CD4-positive, alpha-beta T cell treated with Interferon alpha-2 for 1 hour (primary cell): ENCODE measurements around the gene HPS5.
A peak's percentile ranks its signal among the peaks of the same experiment; 100 is the strongest.
"Not testable (repeated sequence)": the region's sequence is repeated elsewhere in the genome, so short reads cannot be mapped to it uniquely, and the experiment has no call there.

Experiments used
- DNase-seq, 2 donors: peaks; one replicate each; pipeline ENCODE4 v3.0.0-alpha.2; 2020 to 2022

Gene HPS5

DNA sequence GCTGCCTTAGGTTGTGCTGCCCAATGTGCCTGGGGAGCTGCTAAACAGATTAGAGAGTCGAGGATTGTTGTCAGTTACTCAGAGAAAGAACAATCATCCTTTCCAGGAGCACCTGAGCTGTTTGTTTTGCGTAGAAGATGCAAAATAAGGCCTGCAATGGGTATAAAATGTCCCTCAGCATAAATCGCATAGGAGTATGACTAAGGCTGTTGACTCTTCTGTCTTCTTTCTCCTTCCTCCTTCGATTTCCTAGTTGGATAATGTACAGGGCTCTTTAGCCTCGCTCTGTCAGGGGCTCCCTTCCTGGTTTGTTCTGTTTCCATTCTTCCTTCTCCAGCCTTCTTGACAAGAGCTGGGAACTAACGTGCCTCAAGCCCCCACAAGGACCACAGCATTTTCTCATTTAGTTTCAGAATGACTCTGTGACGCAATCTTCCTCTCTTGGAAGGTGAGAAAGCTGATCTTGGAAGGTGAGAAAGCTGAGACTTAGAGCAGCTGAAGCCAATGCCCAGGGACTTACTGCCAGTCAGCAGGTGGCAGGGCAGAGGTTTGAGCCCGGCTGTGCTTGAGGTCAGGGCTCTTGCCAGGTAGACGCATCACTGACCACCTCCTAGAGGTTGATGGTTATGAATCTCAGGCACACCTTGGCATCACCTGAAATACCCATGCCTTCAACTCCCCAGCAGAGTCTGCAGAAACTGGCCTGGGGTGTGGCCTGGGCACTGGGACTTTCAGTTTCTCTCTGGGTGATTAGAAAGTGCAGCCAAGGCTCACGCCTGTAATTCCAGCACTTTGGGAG lies 54.4 kb downstream of the HPS5 start:
- peak in 1 of 2 donors; percentile 25 for DNase-seq

DNA sequence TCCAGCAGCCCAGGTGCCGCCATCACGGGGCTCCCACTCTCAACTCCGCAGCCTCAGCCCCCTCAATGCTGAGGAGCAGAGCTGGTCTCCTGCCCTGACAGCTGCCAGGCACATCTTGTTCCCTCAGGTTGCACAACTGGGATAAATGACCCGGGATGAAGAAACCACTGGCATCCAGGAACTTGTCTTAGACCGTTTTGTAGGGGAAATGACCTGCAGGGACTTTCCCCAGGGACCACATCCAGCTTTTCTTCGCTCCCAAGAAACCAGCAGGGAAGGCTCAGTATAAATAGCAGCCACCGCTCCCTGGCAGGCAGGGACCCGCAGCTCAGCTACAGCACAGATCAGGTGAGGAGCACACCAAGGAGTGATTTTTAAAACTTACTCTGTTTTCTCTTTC lies 56.0 kb downstream of the HPS5 start, which contains the start of gene SAA1:
SAA1 (plus strand) TSS at position 316 of the 400 bp plus-strand sequence. CDS start 624 bp downstream, outside the sequence.
- DNase-seq = no peak

DNA sequence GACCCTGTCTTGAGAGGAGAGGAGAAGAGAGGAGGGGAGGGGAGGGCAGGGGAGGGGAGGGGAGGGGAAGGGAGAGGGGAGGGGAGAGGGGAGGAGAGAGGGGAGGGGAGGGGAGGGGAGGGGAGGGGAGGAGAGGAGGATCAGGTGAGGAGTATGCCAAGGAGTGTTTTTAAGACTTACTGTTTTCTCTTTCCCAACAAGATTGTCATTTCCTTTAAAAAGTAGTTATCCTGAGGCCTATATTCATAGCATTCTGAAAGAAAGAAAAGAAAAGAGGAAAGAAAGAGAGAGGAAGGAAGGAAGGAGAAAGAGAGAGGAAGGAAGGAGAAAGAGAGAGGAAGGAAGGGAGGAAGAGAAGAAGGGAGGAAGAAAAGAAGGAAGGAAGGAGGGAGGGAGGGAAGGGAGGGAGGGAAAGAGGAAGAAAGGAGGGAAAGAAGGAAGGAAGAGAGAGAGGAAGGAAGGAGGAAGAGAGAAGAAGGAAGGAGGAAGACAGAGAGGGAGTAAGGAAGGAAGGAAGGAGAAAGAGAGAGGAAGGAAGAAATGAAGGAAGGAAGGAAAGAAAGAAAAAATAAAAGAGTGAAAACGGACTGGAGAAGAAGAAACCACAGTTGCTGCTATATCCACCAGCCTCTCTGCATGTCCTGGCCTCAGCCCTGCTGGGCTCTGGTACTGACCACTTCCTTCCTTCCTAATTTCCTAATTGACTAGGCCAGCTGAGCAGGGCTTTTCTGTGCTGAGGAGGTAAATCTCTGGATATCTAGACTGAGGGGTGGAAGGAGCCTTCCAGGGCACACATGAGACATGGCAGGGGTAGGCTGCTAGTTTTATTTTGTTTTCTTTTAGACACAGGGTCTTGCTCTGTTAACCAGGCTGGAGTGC lies 57.0 kb downstream of the HPS5 start:
- no peak for DNase-seq

DNA sequence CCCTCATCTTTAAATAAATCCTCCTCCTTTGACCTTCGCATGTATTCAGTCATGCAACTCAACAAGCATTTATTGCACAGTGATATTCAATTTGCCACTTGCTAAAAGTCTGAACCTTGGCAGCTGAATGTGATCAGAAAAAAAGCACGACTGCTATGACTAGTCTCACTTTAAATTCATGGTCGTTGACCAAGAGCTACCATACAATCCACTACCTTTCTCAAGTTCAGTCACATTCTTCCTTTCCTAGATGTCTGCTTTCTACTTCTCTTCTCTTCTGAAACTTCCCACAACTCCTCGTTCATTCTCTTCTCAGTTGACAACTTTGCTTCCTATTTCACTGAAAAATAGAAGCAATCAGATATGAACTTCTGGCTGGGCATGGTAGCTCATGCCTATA lies 57.9 kb downstream of the HPS5 start:
- DNase-seq = no peak

DNA sequence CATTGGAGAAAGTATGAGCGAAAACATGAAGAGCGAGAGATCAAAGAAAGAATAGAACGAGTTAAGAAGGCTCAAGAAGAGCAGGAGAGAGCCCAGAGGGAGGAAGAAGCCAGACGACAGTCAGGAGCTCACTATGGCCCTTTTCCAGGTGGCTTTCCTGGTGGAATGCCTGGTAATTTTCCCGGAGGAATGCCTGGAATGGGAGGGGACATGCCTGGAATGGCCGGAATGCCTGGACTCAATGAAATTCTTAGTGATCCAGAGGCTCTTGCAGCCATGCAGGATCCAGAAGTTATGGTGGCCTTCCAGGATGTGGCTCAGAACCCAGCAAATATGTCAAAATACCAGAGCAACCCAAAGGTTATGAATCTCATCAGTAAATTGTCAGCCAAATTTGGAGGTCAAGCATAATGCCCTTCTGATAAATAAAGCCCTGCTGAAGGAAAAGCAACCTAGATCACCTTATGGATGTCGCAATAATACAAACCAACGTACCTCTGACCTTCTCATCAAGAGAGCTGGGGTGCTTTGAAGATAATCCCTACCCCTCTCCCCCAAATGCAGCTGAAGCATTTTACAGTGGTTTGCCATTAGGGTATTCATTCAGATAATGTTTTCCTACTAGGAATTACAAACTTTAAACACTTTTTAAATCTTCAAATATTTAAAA lies 59.1 kb downstream of the HPS5 start:
- not testable (repeated sequence) for DNase-seq

DNA sequence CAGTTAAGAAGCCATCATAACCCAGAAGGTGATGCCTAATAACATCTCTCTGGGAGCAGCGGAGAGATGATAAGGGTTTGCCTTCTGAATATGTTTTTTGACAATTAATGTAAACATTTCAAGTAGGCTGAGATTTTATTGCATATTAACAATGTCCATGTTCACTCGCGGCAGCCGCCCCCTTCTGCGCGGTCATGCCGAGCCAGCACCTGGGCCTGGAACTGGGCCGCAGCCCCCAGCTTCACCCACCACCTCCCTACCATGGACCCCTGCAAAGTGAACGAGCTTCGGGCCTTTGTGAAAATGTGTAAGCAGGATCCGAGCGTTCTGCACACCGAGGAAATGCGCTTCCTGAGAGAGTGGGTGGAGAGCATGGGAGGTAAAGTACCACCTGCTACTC lies 60.2 kb downstream of the HPS5 start:
- no peak for DNase-seq

DNA sequence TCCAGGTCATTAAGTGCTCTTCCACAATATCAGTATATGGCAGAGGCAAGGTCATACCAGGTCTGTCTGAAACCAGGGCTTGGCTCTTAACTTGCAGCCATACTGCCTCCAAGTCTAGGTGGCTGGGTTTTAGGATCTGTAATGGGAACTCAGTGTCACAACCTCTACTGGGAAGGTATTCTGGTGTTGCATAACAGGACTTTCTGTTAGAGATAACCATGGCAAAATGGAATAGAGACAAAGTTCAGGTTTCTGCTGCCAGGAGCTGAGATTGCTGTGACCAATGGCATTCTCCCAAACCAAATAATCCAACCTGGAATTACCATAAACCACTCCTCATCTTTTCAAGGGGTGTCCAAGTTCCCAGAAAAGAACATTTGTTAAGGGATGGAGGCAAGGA lies 62.7 kb downstream of the HPS5 start:
- no peak for DNase-seq

DNA sequence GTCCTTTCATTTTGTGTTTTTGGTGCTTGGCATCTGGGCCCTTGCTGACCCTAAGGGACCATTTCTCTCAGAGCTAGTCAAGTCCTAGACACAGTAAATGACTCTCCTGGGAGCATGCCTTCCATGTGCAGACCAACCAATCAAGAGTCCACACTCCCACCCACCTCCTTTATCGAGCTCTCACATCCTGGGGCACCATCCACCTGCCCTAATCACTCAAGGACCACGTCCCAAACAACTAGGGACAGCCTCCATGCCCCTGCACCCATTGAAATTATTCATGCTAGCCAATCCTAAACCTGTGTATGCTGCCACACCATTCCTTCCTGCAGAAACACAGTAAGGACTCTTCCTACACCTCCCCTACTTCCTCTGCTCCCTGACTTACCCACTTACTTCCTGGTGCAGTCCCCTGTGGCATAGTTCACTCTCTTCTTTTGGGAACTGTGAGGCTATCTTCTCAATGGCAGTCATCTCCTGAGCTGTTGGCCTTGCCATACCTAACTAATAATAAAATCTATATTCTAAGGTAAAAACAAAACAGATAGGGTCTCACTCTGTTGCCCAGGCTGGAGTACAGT lies 67.1 kb downstream of the HPS5 start:
- DNase-seq = no peak

DNA sequence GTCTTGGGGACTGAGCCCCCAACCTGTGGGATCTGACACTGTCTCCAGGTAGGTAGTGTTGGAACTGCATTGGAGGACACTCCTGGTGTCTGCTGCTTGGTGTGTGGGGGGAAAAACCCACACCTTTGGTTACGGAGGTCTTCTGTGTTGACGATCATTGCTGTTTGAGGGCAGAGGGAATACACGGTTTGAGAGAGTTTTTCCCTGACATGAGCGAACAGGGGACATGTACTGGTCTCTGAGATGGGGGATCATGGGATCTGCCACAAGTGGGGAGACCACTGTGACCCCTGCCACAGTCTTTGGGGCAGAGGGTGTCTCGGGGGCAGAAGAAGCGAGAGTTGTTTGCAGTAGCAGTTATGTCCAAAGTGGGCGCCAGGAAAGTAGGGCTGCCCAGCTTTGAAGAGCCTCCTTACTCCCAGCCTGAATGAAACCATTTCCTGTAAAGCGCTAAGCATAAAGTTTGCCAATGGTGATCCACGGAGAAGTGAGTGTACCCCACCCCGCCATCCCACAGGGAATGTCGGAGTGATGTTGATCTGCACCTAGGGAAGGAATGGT lies 68.1 kb downstream of the HPS5 start:
- no peak for DNase-seq

DNA sequence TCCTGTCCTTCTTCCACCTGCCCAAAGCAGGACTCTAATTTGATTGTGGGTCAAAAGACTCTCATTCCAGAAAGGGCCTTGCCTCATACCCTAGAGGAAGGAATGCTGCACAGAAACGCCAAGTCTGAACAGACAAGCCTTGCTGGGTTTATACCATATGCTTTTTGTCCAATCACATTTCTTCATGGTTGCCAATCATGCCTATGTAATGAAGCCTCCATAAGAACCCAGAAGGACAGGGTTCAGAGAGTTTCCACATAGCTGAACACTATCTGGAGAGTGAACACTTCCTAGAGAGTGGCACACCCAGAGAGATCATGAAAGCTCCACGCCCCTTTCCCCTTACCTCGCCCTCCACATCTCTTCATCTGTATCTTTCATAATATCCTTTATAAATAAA lies 68.7 kb downstream of the HPS5 start:
- no peak for DNase-seq

DNA sequence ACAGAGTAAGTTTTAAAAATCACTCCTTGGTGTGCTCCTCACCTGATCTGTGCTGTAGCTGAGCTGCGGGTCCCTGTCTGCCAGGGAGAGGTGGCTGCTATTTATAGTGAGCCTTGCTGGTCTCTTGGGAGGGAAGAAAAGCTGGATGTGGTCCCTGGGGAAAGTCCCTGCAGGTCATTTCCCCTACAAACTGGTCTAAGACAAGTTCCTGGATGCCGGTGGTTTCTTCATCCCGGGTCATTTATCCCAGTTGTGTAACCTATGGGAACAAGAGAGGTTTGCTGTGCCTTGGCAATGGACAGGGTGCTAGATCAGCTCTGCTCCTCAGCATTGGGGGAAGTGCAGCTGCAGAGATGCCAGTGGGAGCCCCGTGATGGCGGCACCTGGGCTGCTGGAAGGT lies 73.4 kb downstream of the HPS5 start, which contains the start of gene SAA2:
SAA2 (minus strand) TSS at position 108 of the 400 bp plus-strand sequence. CDS start 657 bp downstream, outside the sequence.
- DNase-seq = no peak

DNA sequence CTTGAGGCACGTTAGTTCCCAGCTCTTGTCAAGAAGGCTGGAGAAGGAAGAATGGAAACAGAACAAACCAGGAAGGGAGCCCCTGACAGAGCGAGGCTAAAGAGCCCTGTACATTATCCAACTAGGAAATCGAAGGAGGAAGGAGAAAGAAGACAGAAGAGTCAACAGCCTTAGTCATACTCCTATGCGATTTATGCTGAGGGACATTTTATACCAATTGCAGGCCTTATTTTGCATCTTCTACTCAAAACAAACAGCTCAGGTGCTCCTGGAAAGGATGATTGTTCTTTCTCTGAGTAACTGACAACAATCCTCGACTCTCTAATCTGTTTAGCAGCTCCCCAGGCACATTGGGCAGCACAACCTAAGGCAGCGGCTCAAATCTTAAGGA lies 74.8 kb downstream of the HPS5 start:
- not testable (repeated sequence) for DNase-seq

DNA sequence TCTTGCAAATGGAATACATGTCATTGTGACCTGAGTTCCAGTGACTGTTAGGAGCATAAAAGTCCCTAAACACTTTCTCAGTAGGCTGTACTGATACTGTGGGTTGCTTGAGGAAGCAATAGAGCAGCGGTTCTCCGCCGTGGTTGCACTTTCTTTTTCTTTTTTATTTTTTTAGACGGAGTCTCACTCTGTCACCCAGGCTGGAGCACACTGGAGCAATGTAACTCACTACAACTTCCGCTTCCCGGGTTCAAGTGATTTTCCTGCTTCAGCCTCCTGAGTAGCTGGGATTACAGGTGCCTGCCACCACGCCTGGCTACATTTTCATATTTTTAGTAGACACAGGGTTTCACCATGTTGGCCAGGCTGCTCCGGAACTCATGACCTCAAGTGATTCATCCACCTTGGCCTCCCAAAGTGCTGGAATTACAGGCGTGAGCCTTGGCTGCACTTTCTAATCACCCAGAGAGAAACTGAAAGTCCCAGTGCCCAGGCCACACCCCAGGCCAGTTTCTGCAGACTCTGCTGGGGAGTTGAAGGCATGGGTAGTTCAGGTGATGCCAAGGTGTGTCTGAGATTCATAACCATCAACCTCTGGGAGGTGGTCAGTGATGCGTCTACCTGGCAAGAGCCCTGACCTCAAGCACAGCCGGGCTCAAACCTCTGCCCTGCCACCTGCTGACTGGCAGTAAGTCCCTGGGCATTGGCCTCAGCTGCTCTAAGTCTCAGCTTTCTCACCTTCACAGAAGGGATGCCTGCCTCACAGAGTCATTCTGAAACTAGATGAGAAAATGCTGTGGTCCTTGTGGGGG lies 75.4 kb downstream of the HPS5 start:
- DNase-seq = peak in 1 of 2 donors; percentile 57

DNA sequence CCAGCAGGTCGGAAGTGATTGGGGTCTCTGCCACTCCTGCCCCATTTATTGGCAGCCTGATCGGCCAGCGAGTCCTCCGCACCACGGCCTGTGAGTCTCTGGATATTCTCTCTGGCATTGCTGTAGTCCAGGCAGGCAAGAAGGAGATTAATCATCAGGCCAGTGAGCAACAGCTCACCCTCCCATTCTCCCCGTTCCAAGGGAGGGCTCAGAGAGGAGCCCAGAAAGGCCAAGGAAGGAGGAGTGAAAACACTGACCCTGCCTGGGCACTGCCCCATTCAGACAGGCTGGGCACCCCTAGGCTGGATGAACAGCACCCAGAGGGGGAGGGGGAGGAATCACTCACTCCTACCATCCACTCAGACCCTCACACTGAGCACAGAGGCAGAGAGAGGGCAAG lies 76.5 kb downstream of the HPS5 start:
- no peak for DNase-seq

DNA sequence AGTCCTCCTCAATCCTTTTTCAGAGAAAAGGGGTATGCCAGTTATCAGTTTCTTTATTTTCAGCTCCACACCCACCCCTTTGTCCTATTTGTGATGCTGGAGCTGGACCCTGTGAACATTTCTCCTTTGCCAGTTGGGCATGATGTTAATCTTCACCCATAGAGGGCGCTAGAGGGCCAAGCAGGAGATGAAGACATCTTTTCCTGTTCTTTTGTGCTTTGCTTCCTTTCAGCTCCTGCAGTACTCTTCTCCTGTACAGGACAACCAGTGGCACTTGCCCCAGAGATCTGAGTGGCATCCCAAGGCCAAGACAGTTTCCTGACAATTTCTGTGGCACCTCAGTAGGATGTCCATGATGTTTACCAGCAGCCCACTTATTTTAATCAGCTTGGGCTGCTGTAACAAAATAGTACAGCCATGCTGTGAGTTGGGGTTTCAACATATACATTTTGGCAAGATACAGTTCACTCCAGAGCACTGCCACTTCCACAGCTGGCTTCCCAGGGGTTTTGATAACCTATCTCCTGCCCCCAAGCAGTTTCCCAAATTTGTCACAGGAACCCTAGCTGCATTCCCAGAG lies 78.1 kb downstream of the HPS5 start:
- peak; percentile 60 to 85 for DNase-seq

DNA sequence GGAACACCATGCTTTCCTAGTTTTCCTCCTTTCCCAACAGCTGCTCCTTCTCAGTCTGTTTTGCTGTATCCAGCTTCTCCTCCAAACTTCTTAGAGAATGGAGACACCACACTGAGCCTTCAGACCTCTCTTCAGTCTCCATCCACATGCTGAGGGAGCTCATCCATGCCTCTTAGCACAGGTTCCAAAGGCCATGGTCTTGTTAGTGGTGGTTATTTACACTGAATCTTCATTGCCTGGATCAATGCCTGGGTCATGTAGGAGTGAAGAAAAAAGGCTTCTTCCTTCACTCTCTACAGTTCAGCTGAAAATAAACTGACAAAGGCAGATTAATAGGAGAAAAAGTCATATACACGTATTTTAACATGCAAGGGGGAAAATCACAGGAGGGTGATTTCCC lies 82.3 kb downstream of the HPS5 start:
- no peak for DNase-seq

DNA sequence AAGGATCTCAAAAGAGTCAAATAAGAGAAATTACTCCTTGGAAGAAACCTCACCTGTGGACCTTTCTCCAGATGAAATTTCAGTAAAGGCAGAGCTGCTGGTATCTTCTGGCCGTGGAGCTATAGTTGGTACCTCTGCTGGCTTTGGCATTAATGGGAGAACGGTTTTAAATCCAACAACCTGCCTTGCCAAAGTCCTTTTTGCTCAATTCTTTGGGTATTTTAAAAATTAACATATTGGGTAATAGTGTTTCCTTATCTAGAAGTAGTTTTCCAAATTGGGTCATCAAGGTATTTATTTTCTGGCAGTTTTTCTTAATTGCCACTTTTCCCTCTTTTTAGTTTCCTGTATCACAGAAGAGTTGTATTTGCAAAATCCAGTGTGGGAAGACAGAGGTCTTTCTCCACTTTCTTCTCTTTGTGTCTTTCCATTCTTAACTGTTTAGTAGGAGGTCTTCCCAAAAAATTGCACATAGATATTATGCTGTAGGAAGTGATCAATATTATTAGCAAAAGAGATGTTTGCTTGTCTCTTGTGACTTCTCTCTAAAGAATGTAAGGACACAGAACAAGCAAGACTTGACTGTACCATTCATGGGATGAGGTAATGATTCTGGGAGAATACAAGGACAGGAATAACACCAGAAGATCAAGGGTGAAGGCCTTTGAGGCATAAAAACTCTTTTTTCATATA lies 85.1 kb downstream of the HPS5 start, which contains the start of gene SAA4:
SAA4 (minus strand) TSS at position 139 of the 693 bp plus-strand sequence. CDS start 876 bp downstream, outside the sequence.
- DNase-seq = no peak

DNA sequence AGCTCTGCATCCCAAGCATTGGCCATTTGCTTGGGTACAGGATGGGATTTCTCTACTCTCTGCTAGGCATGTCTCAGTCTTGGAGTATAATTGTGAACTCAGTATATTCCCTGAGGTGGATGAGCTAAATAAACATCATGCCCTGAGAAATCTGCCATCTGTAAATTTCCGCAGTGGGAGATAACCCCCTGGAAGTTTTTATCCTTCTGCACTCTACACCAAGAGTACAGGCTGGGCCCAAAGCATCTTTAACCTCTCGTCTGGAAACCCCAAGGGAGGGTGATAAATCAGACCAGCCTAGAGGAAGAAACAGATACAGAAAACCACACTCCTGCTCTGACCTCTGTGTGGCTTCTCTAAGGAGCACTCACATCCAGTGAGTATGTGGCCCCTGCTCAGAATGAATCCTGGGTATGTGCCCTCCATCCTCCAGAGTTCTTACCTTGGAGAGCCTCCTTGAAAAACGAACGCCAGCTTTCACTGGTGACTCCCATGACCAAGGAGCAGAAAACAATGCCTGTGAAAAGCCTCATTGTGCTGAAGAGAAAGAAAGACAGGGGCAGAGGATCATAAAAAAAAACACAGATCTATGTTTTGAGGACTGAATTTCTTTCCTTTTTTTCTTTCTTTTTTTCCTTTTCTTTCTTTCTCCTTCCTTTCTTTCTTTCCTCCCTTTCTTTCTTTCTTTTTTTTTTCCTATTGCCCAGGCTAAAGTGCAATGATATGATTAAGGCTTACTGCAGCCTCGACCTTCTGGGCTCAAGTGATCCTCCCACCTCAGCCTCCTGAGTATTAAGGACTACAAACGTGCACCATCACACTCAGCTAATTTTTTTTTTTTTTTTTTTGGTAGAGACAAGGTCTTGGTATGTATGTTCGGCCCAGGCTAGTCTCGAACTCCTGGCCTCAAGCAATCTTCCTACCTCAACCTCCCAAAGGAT lies 86.3 kb downstream of the HPS5 start:
- no peak for DNase-seq

DNA sequence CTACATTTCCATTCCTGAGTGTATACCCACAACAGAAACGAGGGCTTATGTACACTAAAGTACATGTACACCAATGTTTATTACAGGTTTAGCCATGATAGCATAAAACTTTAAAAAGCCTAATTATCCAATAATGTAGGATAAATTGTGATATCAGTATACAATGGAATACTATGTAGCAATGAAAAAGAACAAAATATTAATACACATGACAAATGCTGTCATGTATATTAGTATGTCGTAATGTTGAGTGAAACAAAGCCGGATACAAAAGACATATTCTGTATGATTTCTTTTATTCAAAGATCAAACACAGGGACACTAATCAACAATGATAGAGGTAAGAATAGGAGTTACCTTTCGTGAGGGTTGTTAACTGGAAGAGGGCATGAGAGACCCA lies 88.0 kb downstream of the HPS5 start:
- no peak for DNase-seq
